Pancreas (tissue), 10 donors: ENCODE data around the gene PSMG1. TPM values are rescaled to one million over a fixed set of nuclear protein-coding genes. Genes with fewer than 3 reads are reported as not detected.

Experiments used
- ATAC-seq, 4 donors: fragments of 200-7000 bp; cut with Tn5 transposase; one replicate each; pipeline versions ENCODE4 v1.8.0 to v1.9.1; 2020; ENCODE audit warnings: mild to moderate bottlenecking in 4 of 4, moderate library complexity in 4 of 4
- DNase-seq, 6 donors: peaks; one replicate each; pipeline ENCODE4 v3.0.0-alpha.2; 2020
- FAIRE-seq: peaks from 2 replicates; lab custom pipeline; 2012; peaks lifted over from hg19 to GRCh38; lab: Jason Lieb, UNC
- H3K27ac ChIP-seq, 4 donors: fragments of 200-600 bp; sonication (generic); 1 replicate in 3 of 4; 2 replicates in 1 of 4; pipeline versions ENCODE4 v1.5.0 to v1.8.0; 2020
- H3K27me3 ChIP-seq, 4 donors: fragments of 200-600 bp; one replicate each; pipeline ENCODE4 v1.8.0; 2021
- H3K36me3 ChIP-seq, 3 donors: fragments of 200-600 bp; sonication (generic) in 1 of 3; one replicate each; pipeline versions ENCODE4 v1.5.0 to v1.8.0; 2020 to 2021
- H3K4me1 ChIP-seq, 3 donors: fragments of 200-600 bp; one replicate each; pipeline ENCODE4 v1.8.0; 2021
- H3K4me3 ChIP-seq, 4 donors: fragments of 200-600 bp; sonication (generic) in 2 of 4; one replicate each; pipeline versions ENCODE4 v1.5.0 to v1.8.0; 2020 to 2021
- H3K9me3 ChIP-seq, 4 donors: fragments of 200-600 bp; one replicate each; pipeline ENCODE4 v1.8.0; 2021
- WGBS, 2 donors: extraction: QIAGEN DNeasy Blood & Tissue Kit; methylation state at CpG; one replicate each; pipeline ENCODE4 v1.1.7; 2013; 5-methylcytosine and 5-hydroxymethylcytosine counted together
- intact Hi-C, 3 donors: fragments of 100-400 bp; cut with DNase I; formaldehyde crosslinking; loops; one replicate each; pipeline versions ENCODE4 v1.11.1 to v1.14.2; 2022
- polyA plus RNA-seq, 2 donors: library from polyadenylated mRNA; stranded (reverse); fragments of 200-250 nt; gene quantifications; one replicate each; pipeline ENCODE4 v1.2.3, GENCODE V29; 2013
- total RNA-seq, 6 donors: library from RNA; stranded (reverse); fragmentation: NEBNext Ultra II Directional in 4 of 6; extraction: Animal tissue kit (Norgen Biotek cat#: 25700) in 4 of 6; gene quantifications; one replicate each; pipeline versions ENCODE4 v1.2.1 to v1.2.4, GENCODE V29; 2021 to 2023
- TF ChIP-seq, protein P1 (sequence below), 4 donors: fragments of 200-600 bp; sonication (generic) in 3 of 4; IDR thresholded peaks; one replicate each; pipeline versions ENCODE4 v1.5.0 to v1.8.0; 2021; ENCODE audit warnings: antibody characterized with exemption in 4 of 4
- donor health status: healthy with polysubstance abuse.
- donor health status: DM: no; HTN: no; CAD: no; lungs with moderate emphysema.
- donor health status: DM: no; HTN: no; CAD: no.
- donor health status: control.
- donor health status: control.
- donor health status: Bipolar disorder and iron deficiency.
- donor health status: DM: yes; HTN: yes; CAD: no.
- donor health status: DM: no; HTN: no; CAD: no.
- donor health status: DM: no; HTN: no; CAD: no.
- donor health status: DM: yes; HTN: yes; CAD: no.

PSMG1 gene
- total and polyA plus RNA-seq, 8 donors, result 12.4 to 35.0 (median 18.1) TPM

DNA sequence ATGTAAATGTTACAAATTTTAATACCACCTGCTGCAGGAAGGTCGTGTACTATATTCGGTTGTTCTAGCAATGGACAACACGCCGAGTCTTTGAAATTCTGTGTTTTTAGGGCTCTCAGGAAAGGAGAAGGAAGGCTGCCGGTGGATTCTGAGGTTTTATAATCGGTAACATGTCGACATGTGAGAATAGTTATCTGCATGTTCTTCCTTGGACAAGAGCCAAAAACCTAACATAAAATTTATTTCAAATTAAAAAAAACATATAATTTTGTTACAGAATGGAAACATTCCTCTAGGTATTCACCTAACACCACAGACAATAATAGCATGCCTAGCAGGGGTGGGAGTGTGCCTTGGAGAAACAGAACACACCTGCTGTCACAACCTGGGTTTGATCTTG, 4.8 kb downstream of the PSMG1 start:
- intact Hi-C loops, result no loop called here
- H3K9me3 ChIP-seq, result no peaks in the 10 kb centered on the region
- ATAC-seq (no peak), FAIRE-seq (no peak), DNase-seq (no peak)
- H3K27ac ChIP-seq, result no peak overlapping the region
- WGBS, 2 donors, result 91 to 94% methylated on average over 7 of the region's 7 CpGs
- H3K4me3 ChIP-seq, result no peak overlapping the region
- H3K4me1 ChIP-seq, result peaks cover 3 to 9% (median 5%) of the 10 kb centered on the region in 3 donors
- TF ChIP-seq, protein P1, sequence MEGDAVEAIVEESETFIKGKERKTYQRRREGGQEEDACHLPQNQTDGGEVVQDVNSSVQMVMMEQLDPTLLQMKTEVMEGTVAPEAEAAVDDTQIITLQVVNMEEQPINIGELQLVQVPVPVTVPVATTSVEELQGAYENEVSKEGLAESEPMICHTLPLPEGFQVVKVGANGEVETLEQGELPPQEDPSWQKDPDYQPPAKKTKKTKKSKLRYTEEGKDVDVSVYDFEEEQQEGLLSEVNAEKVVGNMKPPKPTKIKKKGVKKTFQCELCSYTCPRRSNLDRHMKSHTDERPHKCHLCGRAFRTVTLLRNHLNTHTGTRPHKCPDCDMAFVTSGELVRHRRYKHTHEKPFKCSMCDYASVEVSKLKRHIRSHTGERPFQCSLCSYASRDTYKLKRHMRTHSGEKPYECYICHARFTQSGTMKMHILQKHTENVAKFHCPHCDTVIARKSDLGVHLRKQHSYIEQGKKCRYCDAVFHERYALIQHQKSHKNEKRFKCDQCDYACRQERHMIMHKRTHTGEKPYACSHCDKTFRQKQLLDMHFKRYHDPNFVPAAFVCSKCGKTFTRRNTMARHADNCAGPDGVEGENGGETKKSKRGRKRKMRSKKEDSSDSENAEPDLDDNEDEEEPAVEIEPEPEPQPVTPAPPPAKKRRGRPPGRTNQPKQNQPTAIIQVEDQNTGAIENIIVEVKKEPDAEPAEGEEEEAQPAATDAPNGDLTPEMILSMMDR (IDR thresholded peaks at IDR 0.05), result no peak
- peaks cover 0 to 12% (median 0%) of the 10 kb centered on the region in 3 donors for H3K36me3 ChIP-seq
- H3K27me3 ChIP-seq, result no peaks in the 10 kb centered on the region

DNA sequence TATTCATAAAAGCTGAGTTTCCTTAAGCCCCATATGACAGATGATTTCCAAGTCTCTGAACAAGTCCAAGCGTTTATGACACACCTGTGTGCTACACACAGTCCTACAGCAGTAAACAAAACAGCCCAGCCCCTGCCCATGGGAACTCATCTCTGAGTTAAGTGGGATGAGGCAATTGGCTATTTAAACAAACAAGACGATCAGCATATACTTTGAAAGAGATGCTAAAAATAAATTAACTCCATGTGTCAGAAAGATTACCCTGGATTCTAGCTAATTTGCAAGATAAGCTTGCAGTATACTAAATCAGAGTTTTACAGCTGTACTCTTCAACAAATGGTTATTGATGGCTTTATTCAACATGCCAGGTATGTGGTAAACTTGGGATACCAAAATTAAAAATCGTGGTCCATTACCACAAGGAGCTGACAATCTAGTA, 7.0 kb downstream of the PSMG1 start:
- TF ChIP-seq, protein P1 (IDR thresholded peaks at IDR 0.05), result no peak
- Histone ChIP-seq H3K9me3 (no peaks in the 10 kb centered on the region), H3K4me1 (no peaks in the 10 kb centered on the region), H3K27me3 (no peaks in the 10 kb centered on the region), H3K27ac (no peak overlapping the region), H3K4me3 (no peak overlapping the region), H3K36me3 (peaks cover 0 to 12% (median 4%) of the 10 kb centered on the region in 3 donors)
- ATAC-seq (no peak), FAIRE-seq (no peak), DNase-seq (no peak)
- 32 to 46% methylated on average over 3 of the region's 3 CpGs for WGBS, 2 donors
- intact Hi-C loops, result no loop called here

DNA sequence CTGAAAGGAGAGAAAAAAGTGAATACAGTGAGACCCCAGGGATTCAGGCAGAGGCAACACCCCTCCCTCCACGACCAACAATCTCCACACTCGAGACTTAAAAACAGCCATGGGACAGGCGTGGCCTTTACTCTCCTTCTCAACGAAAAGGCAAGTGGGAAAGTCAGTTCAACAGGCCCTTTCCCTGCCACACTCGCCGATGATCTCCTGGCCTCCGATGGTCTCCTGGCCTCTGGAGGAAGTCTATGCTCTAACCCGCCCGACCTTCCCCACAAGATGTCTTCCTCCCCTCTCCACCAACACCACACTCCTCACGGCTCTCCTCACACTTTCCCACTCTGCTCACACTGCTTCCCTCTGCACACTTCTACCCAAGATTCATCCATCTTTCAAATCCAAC, 7.6 kb downstream of the PSMG1 start:
- intact Hi-C loops, result no loop called here
- Histone ChIP-seq H3K4me3 (no peak overlapping the region), H3K27ac (no peak overlapping the region), H3K36me3 (peaks cover 0 to 12% (median 6%) of the 10 kb centered on the region in 3 donors), H3K9me3 (no peaks in the 10 kb centered on the region), H3K27me3 (no peaks in the 10 kb centered on the region), H3K4me1 (no peaks in the 10 kb centered on the region)
- FAIRE-seq, result no peak
- DNase-seq, result no peak
- WGBS, 2 donors, result 85 to 86% methylated on average over 10 of the region's 10 CpGs
- TF ChIP-seq, protein P1 (IDR thresholded peaks at IDR 0.05), result no peak
- ATAC-seq, result no peak

DNA sequence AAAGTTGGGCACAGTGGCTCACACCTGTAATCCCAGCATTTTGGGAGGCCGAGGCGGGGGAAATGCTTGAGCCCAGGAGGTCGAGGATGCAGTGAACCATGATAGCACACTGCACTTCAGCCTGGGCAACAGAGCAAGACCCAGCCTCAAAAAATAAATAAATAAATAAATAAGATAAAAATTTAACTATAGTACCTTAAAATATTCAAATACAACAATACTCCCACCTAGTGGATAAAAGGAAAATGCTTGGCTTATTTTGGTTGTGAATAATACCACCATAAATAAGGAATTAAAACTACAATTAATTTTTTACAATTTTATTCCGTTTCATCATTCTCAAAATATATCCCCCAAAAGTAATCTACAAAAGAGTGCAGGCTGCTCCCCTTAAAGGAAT, 8.1 kb downstream of the PSMG1 start:
- Histone ChIP-seq H3K27me3 (no peaks in the 10 kb centered on the region), H3K36me3 (peaks cover 0 to 12% (median 6%) of the 10 kb centered on the region in 3 donors), H3K27ac (no peak overlapping the region), H3K4me1 (no peaks in the 10 kb centered on the region), H3K9me3 (no peaks in the 10 kb centered on the region), H3K4me3 (no peak overlapping the region)
- 87% methylated on average over 4 of the region's 4 CpGs for WGBS, 2 donors
- ATAC-seq, result peak in 2 of 4 donors; percentile 22 to 39
- no peak for DNase-seq
- FAIRE-seq, result no peak
- TF ChIP-seq, protein P1 (IDR thresholded peaks at IDR 0.05), result peak in 3 of 4 donors; percentile 24 to 47 (median 28)
- intact Hi-C loops, result no loop called here
